Upper lobe of left lung (tissue), 4 donors: Measurements from ENCODE around the gene BNIP1.

Experiments used
- POLR2A ChIP-seq, 4 donors: fragments of 450-650 bp; IDR thresholded peaks; one replicate each; pipeline ENCODE4 v1.5.1; 2016 to 2017; ENCODE audit warnings: antibody characterized with exemption in 4 of 4, mild to moderate bottlenecking in 2 of 4
- TF ChIP-seq, protein P1 (sequence below), 6 experiments: fragments of 450-650 bp in 4 of 6; fragments of 200-600 bp in 2 of 6; sonication (generic) in 2 of 6; IDR thresholded peaks; one replicate each; pipeline ENCODE4 v1.5.1; 2016 to 2019; ENCODE audit warnings: antibody characterized with exemption in 6 of 6

GRCh38 chr5:173211284-173211683 is 67.0 kb downstream of the BNIP1 start:
- TF ChIP-seq, protein P1, sequence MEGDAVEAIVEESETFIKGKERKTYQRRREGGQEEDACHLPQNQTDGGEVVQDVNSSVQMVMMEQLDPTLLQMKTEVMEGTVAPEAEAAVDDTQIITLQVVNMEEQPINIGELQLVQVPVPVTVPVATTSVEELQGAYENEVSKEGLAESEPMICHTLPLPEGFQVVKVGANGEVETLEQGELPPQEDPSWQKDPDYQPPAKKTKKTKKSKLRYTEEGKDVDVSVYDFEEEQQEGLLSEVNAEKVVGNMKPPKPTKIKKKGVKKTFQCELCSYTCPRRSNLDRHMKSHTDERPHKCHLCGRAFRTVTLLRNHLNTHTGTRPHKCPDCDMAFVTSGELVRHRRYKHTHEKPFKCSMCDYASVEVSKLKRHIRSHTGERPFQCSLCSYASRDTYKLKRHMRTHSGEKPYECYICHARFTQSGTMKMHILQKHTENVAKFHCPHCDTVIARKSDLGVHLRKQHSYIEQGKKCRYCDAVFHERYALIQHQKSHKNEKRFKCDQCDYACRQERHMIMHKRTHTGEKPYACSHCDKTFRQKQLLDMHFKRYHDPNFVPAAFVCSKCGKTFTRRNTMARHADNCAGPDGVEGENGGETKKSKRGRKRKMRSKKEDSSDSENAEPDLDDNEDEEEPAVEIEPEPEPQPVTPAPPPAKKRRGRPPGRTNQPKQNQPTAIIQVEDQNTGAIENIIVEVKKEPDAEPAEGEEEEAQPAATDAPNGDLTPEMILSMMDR (IDR thresholded peaks at IDR 0.05) = no peak
- no peak for TF ChIP-seq POLR2A (IDR thresholded peaks at IDR 0.05)
